D721Med (cell line): ENCODE results near the gene IGSF21.
"Not testable (repeated sequence)": the region's sequence is repeated elsewhere in the genome, so short reads cannot be mapped to it uniquely, and the experiment has no call there.

Experiments
- DNase-seq: peaks from one replicate; pipeline ENCODE4 v3.0.0; 2011; ENCODE audit warnings: low spot score; ENCODE audit not compliant: insufficient read length
- FAIRE-seq: peaks from 2 replicates; lab custom pipeline; 2011; peaks lifted over from hg19 to GRCh38; lab: Jason Lieb, UNC
- CTCF ChIP-seq: IDR thresholded peaks from 2 replicates; pipeline ENCODE4 v1.5.1; 2012; ENCODE audit warnings: mild to moderate bottlenecking, control low read depth; ENCODE audit not compliant: insufficient read depth; ENCODE audit errors: missing control alignments

The IGSF21 gene

GRCh38 chr1:18411820-18412641 lies 304.4 kb downstream of the IGSF21 start:
- TF ChIP-seq CTCF, result no peak
- DNase-seq, result no peak
- FAIRE-seq, result no peak

- no peak for DNase-seq
- no peak for FAIRE-seq
- no peak for TF ChIP-seq CTCF
These were observed 305.3 kb downstream of the IGSF21 start for GRCh38 chr1:18412882-18413353.

- DNase-seq, result no peak
- no peak for FAIRE-seq
- no peak for TF ChIP-seq CTCF
These were observed 306.1 kb downstream of the IGSF21 start for GRCh38 chr1:18413541-18414305.

GRCh38 chr1:18414321-18414720 lies 306.7 kb downstream of the IGSF21 start:
- TF ChIP-seq CTCF, result no peak
- DNase-seq (no peak), FAIRE-seq (no peak)

- FAIRE-seq (no peak), DNase-seq (no peak)
- no peak for TF ChIP-seq CTCF
These were observed 307.4 kb downstream of the IGSF21 start for GRCh38 chr1:18414872-18415447.

GRCh38 chr1:18415448-18416027 lies 307.9 kb downstream of the IGSF21 start:
- no peak for FAIRE-seq
- no peak for DNase-seq
- TF ChIP-seq CTCF, result no peak

GRCh38 chr1:18416126-18416525 lies 308.5 kb downstream of the IGSF21 start:
- DNase-seq, FAIRE-seq: not testable (repeated sequence)
